Measurements from ENCODE around the gene RXFP2.
A peak's percentile ranks its signal among the peaks of the same experiment; 100 is the strongest.

Gene RXFP2

GRCh38 chr13:31768351-31768750 lies 29.0 kb downstream of the RXFP2 start:
- DNase-seq: no peak

GRCh38 chr13:31769575-31769974 lies 30.2 kb downstream of the RXFP2 start:
- DNase-seq: no peak

- DNase-seq: no peak
These were observed 32.9 kb downstream of the RXFP2 start for GRCh38 chr13:31772231-31772630.

GRCh38 chr13:31773538-31773937 lies 34.2 kb downstream of the RXFP2 start:
- DNase-seq: no peak

- DNase-seq: no peak
These were observed 34.9 kb downstream of the RXFP2 start for GRCh38 chr13:31774186-31774750.

- no peak for DNase-seq
These were observed 35.8 kb downstream of the RXFP2 start for GRCh38 chr13:31775148-31775547.

GRCh38 chr13:31775686-31776085 lies 36.4 kb downstream of the RXFP2 start:
- no peak for DNase-seq

GRCh38 chr13:31781064-31781463 lies 41.7 kb downstream of the RXFP2 start:
- no peak for DNase-seq

- no peak for DNase-seq
These were observed 46.7 kb downstream of the RXFP2 start for GRCh38 chr13:31786011-31786410.

- no peak for DNase-seq
These were observed 51.7 kb downstream of the RXFP2 start for GRCh38 chr13:31790992-31791391.

GRCh38 chr13:31793246-31793645 lies 53.9 kb downstream of the RXFP2 start:
- DNase-seq: no peak

- no peak for DNase-seq
These were observed 55.1 kb downstream of the RXFP2 start for GRCh38 chr13:31794452-31794851.

GRCh38 chr13:31797154-31797775 lies 57.9 kb downstream of the RXFP2 start:
- peak in 1 of 2 experiments; percentile 24 for DNase-seq

- DNase-seq: no peak
These were observed 58.9 kb downstream of the RXFP2 start for GRCh38 chr13:31798189-31798588.

GRCh38 chr13:31801088-31801487 lies 61.8 kb downstream of the RXFP2 start:
- no peak for DNase-seq

GRCh38 chr13:31803311-31803710 lies 64.0 kb downstream of the RXFP2 start:
- no peak for DNase-seq

- no peak for DNase-seq
These were observed 66.5 kb downstream of the RXFP2 start for GRCh38 chr13:31805841-31806240.

GRCh38 chr13:31807090-31807541 lies 67.8 kb downstream of the RXFP2 start:
- no peak for DNase-seq

- DNase-seq: no peak
These were observed 75.2 kb downstream of the RXFP2 start for GRCh38 chr13:31814536-31814935.

- no peak for DNase-seq
These were observed 76.2 kb downstream of the RXFP2 start for GRCh38 chr13:31815361-31816144.

GRCh38 chr13:31818236-31818635 lies 78.9 kb downstream of the RXFP2 start:
- no peak for DNase-seq

- DNase-seq: peak in 1 of 2 experiments; percentile 21
These were observed 85.6 kb downstream of the RXFP2 start for GRCh38 chr13:31824705-31825517.

GRCh38 chr13:31826521-31826920 lies 87.2 kb downstream of the RXFP2 start:
- DNase-seq: no peak

Measured in NCI-H1930 (cell line).